ENCODE measurements around the gene CLTCL1. TPM values are rescaled to one million over a fixed set of nuclear protein-coding genes. Genes with fewer than 3 reads are reported as not detected.

CLTCL1 gene
- total RNA-seq, 1 experiment from 2014 or later, result 7.1 TPM

- Histone ChIP-seq H3K27ac (ENCODE audit: low read depth, low read length) (no peak overlapping the region), H4K20me1 (ENCODE audit: insufficient read depth) (no peaks in the 10 kb centered on the region), H2AFZ (ENCODE audit: low read depth, low read length, poor library complexity, severe bottlenecking) (no peak overlapping the region), H3K4me1 (ENCODE audit: control insufficient read depth in 1 of 2, insufficient read depth in 2 of 2, low read length in 2 of 2) (no peaks in the 10 kb centered on the region), H3K79me2 (ENCODE audit: insufficient read depth, low read length) (no peaks in the 10 kb centered on the region), H3K27me3 (ENCODE audit: insufficient read depth, low read length) (no peaks in the 10 kb centered on the region), H3K36me3 (ENCODE audit: control insufficient read depth in 1 of 2, insufficient read depth in 2 of 2, low read length in 2 of 2) (peaks cover 11 to 15% of the 10 kb centered on the region in 2 experiments; a peak in 3 of 4 replicates), H3K9me2 (ENCODE audit: insufficient read depth) (no peaks in the 10 kb centered on the region), H3K9me3 (ENCODE audit: control insufficient read depth in 1 of 2, insufficient read depth in 1 of 2, low read depth in 1 of 2, low read length in 2 of 2) (no peaks in the 10 kb centered on the region), H3K9ac (ENCODE audit: low read length) (no peak overlapping the region), H3K4me3 (replicated peaks in 1 of 2; ENCODE audit: low read depth in 1 of 2, low read length in 2 of 2) (no peak overlapping the region), H3K4me2 (ENCODE audit: low read length) (no peak overlapping the region)
- BruUV-seq (replicated peaks), result no TSS peak
- ChIA-PET CTCF (interaction anchor here (1.6 kb wide), 1 partner anchor 11 kb away, joined by 5 read pairs; the partner anchor contains the start of gene ESS2), RAD21 (ENCODE audit: low non-redundant PET in 1 of 2, low total read pairs in 2 of 2, uncharacterized antibody in 2 of 2, unreplicated experiment in 2 of 2) (no interaction called here), POLR2A (no interaction called here)
- no peak for TF ChIP-seq ELF1 (IDR thresholded peaks at IDR 0.05; ENCODE audit: borderline replicate concordance, low read depth)
- no peak for TF ChIP-seq ZFX (IDR thresholded peaks at IDR 0.05)
- TF ChIP-seq, protein P1, sequence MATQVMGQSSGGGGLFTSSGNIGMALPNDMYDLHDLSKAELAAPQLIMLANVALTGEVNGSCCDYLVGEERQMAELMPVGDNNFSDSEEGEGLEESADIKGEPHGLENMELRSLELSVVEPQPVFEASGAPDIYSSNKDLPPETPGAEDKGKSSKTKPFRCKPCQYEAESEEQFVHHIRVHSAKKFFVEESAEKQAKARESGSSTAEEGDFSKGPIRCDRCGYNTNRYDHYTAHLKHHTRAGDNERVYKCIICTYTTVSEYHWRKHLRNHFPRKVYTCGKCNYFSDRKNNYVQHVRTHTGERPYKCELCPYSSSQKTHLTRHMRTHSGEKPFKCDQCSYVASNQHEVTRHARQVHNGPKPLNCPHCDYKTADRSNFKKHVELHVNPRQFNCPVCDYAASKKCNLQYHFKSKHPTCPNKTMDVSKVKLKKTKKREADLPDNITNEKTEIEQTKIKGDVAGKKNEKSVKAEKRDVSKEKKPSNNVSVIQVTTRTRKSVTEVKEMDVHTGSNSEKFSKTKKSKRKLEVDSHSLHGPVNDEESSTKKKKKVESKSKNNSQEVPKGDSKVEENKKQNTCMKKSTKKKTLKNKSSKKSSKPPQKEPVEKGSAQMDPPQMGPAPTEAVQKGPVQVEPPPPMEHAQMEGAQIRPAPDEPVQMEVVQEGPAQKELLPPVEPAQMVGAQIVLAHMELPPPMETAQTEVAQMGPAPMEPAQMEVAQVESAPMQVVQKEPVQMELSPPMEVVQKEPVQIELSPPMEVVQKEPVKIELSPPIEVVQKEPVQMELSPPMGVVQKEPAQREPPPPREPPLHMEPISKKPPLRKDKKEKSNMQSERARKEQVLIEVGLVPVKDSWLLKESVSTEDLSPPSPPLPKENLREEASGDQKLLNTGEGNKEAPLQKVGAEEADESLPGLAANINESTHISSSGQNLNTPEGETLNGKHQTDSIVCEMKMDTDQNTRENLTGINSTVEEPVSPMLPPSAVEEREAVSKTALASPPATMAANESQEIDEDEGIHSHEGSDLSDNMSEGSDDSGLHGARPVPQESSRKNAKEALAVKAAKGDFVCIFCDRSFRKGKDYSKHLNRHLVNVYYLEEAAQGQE (IDR thresholded peaks at IDR 0.05; ENCODE audit: low read depth), result no peak
- no peak for TF ChIP-seq CTCF (IDR thresholded peaks at IDR 0.05 in 2 of 3, conservative IDR thresholded peaks at IDR 0.05 in 1 of 3; ENCODE audit: borderline replicate concordance in 1 of 3, insufficient read depth in 1 of 3, low read depth in 2 of 3, low read length in 2 of 3)
- TF ChIP-seq ZNF274 (IDR thresholded peaks at IDR 0.05; ENCODE audit: low read depth, low read length), result no peak
- TF ChIP-seq YY1 (IDR thresholded peaks at IDR 0.05; ENCODE audit: extremely low read depth, insufficient replicate concordance, low read depth, low read length), result no peak
- TF ChIP-seq POLR2A (IDR thresholded peaks at IDR 0.05; ENCODE audit: borderline replicate concordance, extremely low read depth, insufficient read depth, insufficient read length), result no peak
- TF ChIP-seq SRF (IDR thresholded peaks at IDR 0.05; ENCODE audit: low read depth), result no peak
- TF ChIP-seq TCF7L2 (IDR thresholded peaks at IDR 0.05; ENCODE audit: borderline replicate concordance, extremely low read depth, insufficient read depth, insufficient read length), result no peak
- no peak for TF ChIP-seq POLR2AphosphoS5 (IDR thresholded peaks at IDR 0.05; ENCODE audit: low read depth, low read length)
- no peak for TF ChIP-seq ZBTB33 (IDR thresholded peaks at IDR 0.05; ENCODE audit: extremely low read depth, insufficient replicate concordance, low read length)
- TF ChIP-seq, protein P2, sequence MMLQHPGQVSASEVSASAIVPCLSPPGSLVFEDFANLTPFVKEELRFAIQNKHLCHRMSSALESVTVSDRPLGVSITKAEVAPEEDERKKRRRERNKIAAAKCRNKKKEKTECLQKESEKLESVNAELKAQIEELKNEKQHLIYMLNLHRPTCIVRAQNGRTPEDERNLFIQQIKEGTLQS (IDR thresholded peaks at IDR 0.05), result no peak
- TF ChIP-seq SP1 (IDR thresholded peaks at IDR 0.05; ENCODE audit: low read depth), result no peak
- TF ChIP-seq EGR1 (IDR thresholded peaks at IDR 0.05; ENCODE audit: low read depth), result no peak
- TF ChIP-seq EZH2 (IDR thresholded peaks at IDR 0.05), result no peak
- TF ChIP-seq CEBPB (IDR thresholded peaks at IDR 0.05; ENCODE audit: low read depth), result no peak
- TF ChIP-seq RAD21 (IDR thresholded peaks at IDR 0.05; ENCODE audit: low read depth), result no peak
- TF ChIP-seq CBX3 (IDR thresholded peaks at IDR 0.05; ENCODE audit: low read depth), result no peak
- no peak for TF ChIP-seq SIN3A (IDR thresholded peaks at IDR 0.05; ENCODE audit: low read depth)
- TF ChIP-seq JUND (IDR thresholded peaks at IDR 0.05), result no peak
- no peak for ATAC-seq
- no peak for DNase-seq (ENCODE audit: low read depth, low spot score)
- intact Hi-C loops (cut with micrococcal nuclease), result no loop called here
These were observed 158.0 kb downstream of the CLTCL1 start for GRCh38 chr22:19133561-19133960.
